Sigmoid colon (tissue), 3 donors: ENCODE data around the gene URB2.

Experiments used
- CTCF ChIP-seq, 4 experiments: fragments of 450-650 bp in 3 of 4; fragments of 200-600 bp in 1 of 4; IDR thresholded peaks; one replicate each; pipeline ENCODE4 v1.5.1; 2016 to 2019; ENCODE audit warnings: antibody characterized with exemption in 4 of 4, mild to moderate bottlenecking in 3 of 4, moderate library complexity in 2 of 4
- POLR2A ChIP-seq, 2 donors: fragments of 450-650 bp; IDR thresholded peaks; one replicate each; pipeline ENCODE4 v1.6.1; 2016; ENCODE audit warnings: antibody characterized with exemption in 2 of 2, mild to moderate bottlenecking in 2 of 2, moderate library complexity in 2 of 2

GRCh38 chr1:229637746-229638145 is 11.7 kb downstream of the URB2 start:
- TF ChIP-seq POLR2A (IDR thresholded peaks at IDR 0.05), result no peak
- no peak for TF ChIP-seq CTCF (IDR thresholded peaks at IDR 0.05)
